Liver (tissue), 9 donors: ENCODE data around the gene IQGAP2. TPM values are rescaled to one million over a fixed set of nuclear protein-coding genes. Genes with fewer than 3 reads are reported as not detected.
A peak's percentile ranks its signal among the peaks of the same experiment; 100 is the strongest.

Experiments
- DNase-seq: peaks from one replicate; pipeline ENCODE4 v3.0.0-alpha.2; 2017; ENCODE audit warnings: low spot score
- H3K27ac ChIP-seq, 2 donors: one replicate each; pipeline ENCODE4 v1.7.0; 2013; ENCODE audit warnings: inconsistent platforms in 2 of 2, low read length in 2 of 2, control low read depth in 1 of 2, low read depth in 1 of 2, mild to moderate bottlenecking in 1 of 2
- H3K27me3 ChIP-seq, 4 donors: one replicate each; pipeline versions ENCODE4 v1.6.1 to v1.7.0; 2013; ENCODE audit warnings: low read length in 3 of 4, inconsistent platforms in 1 of 4, mild to moderate bottlenecking in 1 of 4, moderate library complexity in 1 of 4; ENCODE audit not compliant: control insufficient read depth in 4 of 4, insufficient read depth in 4 of 4
- H3K36me3 ChIP-seq, 4 donors: one replicate each; pipeline versions ENCODE4 v1.6.1 to v1.7.0; 2013; ENCODE audit warnings: low read length in 3 of 4, mild to moderate bottlenecking in 3 of 4, low read depth in 1 of 4, moderate library complexity in 1 of 4; ENCODE audit not compliant: control insufficient read depth in 4 of 4, insufficient read depth in 3 of 4
- H3K4me1 ChIP-seq, 4 donors: one replicate each; pipeline versions ENCODE4 v1.6.1 to v1.7.0; 2013; ENCODE audit warnings: low read length in 3 of 4, mild to moderate bottlenecking in 3 of 4, moderate library complexity in 1 of 4; ENCODE audit not compliant: control insufficient read depth in 4 of 4, insufficient read depth in 4 of 4
- H3K4me3 ChIP-seq, 3 donors: one replicate each; pipeline versions ENCODE4 v1.6.1 to v1.7.0; 2013; ENCODE audit warnings: low read length in 3 of 3, control low read depth in 1 of 3, low read depth in 1 of 3, mild to moderate bottlenecking in 1 of 3
- H3K9ac ChIP-seq, 2 donors: one replicate each; pipeline ENCODE4 v1.7.0; 2013; ENCODE audit warnings: low read length in 2 of 2, mild to moderate bottlenecking in 2 of 2, moderate library complexity in 2 of 2, control low read depth in 1 of 2, low read depth in 1 of 2
- H3K9me3 ChIP-seq, 4 donors: one replicate each; pipeline versions ENCODE4 v1.6.1 to v1.7.0; 2013; ENCODE audit warnings: low read length in 3 of 4; ENCODE audit not compliant: control insufficient read depth in 4 of 4
- FOXA1 ChIP-seq: IDR thresholded peaks from 2 replicates; pipeline ENCODE4 v1.6.1; 2016; ENCODE audit warnings: antibody characterized with exemption
- FOXA2 ChIP-seq: IDR thresholded peaks from 2 replicates; pipeline ENCODE4 v1.6.1; 2016; ENCODE audit warnings: antibody characterized with exemption
- HNF4A ChIP-seq, 2 donors: conservative IDR thresholded peaks; 2 replicates each; pipeline ENCODE4 v1.6.1; 2016; ENCODE audit warnings: antibody characterized with exemption in 2 of 2, mild to moderate bottlenecking in 2 of 2
- HNF4G ChIP-seq: IDR thresholded peaks from 2 replicates; pipeline ENCODE4 v1.6.1; 2016; ENCODE audit warnings: antibody characterized with exemption
- RAD21 ChIP-seq, 2 donors: IDR thresholded peaks; 2 replicates each; pipeline ENCODE4 v1.6.1; 2016; ENCODE audit warnings: antibody characterized with exemption in 2 of 2, mild to moderate bottlenecking in 2 of 2
- TAF1 ChIP-seq: conservative IDR thresholded peaks from 2 replicates; pipeline ENCODE4 v1.6.1; 2016; ENCODE audit warnings: antibody characterized with exemption, mild to moderate bottlenecking
- YY1 ChIP-seq: IDR thresholded peaks from 2 replicates; pipeline ENCODE4 v1.6.1; 2016; ENCODE audit warnings: antibody characterized with exemption, mild to moderate bottlenecking
- WGBS: extraction: QIAGEN DNeasy Blood & Tissue Kit; methylation state at CpG from one replicate; pipeline ENCODE4 v1.1.7; 2013; 5-methylcytosine and 5-hydroxymethylcytosine counted together
- polyA plus RNA-seq, 2 donors: library from polyadenylated mRNA; stranded (reverse) in 1 of 2; unstranded in 1 of 2; fragments of 200-250 nt in 1 of 2; fragments of >200 nt in 1 of 2; fragmentation: Nextera tagmentation in 1 of 2; extraction: Ambion mirVana in 1 of 2; gene quantifications; one replicate each; pipeline versions ENCODE4 v1.2.1 to v1.2.3, GENCODE V29; 2013 to 2015
- total RNA-seq, 2 donors: library from RNA; depleted of rRNA; stranded (reverse); fragments of >200 nt; gene quantifications; one replicate each; pipeline ENCODE4 v1.2.3, GENCODE V29; 2014
- TF ChIP-seq, protein P1 (sequence below): IDR thresholded peaks from 2 replicates; pipeline ENCODE4 v1.6.1; 2016; ENCODE audit warnings: antibody characterized with exemption
- TF ChIP-seq, protein P2 (sequence below): IDR thresholded peaks from 2 replicates; pipeline ENCODE4 v1.6.1; 2016; ENCODE audit warnings: antibody characterized with exemption
- TF ChIP-seq, protein P3 (sequence below): IDR thresholded peaks from 2 replicates; pipeline ENCODE4 v1.6.1; 2016; ENCODE audit warnings: antibody characterized with exemption, mild to moderate bottlenecking
- TF ChIP-seq, protein P4 (sequence below): fragments of 150-350 bp; IDR thresholded peaks from 2 replicates; pipeline ENCODE4 v1.5.1; 2017; ENCODE audit warnings: improper control_type of control experiment, low read depth, low read length; ENCODE audit not compliant: missing input control
- TF ChIP-seq, protein P5 (sequence below): IDR thresholded peaks from 2 replicates; pipeline ENCODE4 v1.6.1; 2016; ENCODE audit warnings: antibody characterized with exemption
- donor health status: healthy.
- donor health status: healthy.
- donor health status: healthy.
- donor health status: healthy.
- donor health status: healthy.

IQGAP2 gene
- total and polyA plus RNA-seq, 4 donors, result 41.5 to 205 (median 102) TPM

DNA sequence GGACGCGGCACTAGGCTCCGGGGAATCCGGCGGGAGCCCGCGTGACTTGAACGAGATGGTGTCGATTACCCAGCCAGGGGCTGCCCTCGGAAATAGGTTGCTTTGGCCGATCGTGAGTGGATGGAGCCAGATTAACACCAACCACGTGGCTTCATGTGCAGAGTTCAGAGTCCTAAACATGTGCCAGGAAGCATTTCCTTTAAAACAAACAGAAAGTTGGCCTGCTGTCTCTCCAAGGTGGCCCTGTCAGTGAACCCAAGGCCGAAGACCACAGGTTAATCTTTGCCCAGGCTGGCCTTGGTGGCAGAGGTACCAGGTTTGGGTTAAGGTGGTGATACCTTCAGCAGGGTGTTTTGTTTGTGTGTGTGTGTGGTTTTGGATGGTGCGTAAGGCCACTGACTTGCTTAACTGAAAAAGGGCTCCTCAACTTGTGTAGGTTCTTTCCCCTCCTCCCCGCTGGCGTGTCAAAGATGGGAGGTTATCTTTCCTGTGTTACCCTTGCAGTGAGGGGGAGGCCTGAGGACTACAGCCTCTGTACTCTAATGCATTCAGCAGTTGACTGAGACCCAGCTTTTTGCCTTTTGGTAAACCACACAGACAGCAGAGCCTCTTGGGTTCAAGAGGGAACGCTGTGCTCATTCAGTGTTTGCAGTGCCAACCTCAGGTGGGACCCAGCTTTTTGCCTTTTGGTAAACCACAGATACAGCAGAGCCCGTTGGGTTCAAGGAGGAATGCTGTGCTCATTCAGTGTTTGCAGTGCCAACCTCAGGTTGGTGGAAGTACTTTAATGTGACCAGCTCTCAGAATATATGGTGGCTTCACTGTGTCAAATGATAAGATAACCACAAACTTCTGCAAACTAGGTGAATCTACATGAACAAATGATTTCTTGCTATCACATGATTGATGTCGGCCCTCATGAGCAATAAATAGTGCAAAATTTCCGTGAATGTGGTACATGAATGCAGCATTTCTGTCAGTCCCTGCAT lies 1.4 kb downstream of the IQGAP2 start (continued):
- TF ChIP-seq, protein P1, sequence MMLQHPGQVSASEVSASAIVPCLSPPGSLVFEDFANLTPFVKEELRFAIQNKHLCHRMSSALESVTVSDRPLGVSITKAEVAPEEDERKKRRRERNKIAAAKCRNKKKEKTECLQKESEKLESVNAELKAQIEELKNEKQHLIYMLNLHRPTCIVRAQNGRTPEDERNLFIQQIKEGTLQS, result peak; percentile 78
- TF ChIP-seq, protein P2, sequence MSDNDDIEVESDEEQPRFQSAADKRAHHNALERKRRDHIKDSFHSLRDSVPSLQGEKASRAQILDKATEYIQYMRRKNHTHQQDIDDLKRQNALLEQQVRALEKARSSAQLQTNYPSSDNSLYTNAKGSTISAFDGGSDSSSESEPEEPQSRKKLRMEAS, result peak; percentile 99
- TF ChIP-seq FOXA1 (peak; percentile 55), HNF4G (peak; percentile 98)
- TF ChIP-seq, protein P3, sequence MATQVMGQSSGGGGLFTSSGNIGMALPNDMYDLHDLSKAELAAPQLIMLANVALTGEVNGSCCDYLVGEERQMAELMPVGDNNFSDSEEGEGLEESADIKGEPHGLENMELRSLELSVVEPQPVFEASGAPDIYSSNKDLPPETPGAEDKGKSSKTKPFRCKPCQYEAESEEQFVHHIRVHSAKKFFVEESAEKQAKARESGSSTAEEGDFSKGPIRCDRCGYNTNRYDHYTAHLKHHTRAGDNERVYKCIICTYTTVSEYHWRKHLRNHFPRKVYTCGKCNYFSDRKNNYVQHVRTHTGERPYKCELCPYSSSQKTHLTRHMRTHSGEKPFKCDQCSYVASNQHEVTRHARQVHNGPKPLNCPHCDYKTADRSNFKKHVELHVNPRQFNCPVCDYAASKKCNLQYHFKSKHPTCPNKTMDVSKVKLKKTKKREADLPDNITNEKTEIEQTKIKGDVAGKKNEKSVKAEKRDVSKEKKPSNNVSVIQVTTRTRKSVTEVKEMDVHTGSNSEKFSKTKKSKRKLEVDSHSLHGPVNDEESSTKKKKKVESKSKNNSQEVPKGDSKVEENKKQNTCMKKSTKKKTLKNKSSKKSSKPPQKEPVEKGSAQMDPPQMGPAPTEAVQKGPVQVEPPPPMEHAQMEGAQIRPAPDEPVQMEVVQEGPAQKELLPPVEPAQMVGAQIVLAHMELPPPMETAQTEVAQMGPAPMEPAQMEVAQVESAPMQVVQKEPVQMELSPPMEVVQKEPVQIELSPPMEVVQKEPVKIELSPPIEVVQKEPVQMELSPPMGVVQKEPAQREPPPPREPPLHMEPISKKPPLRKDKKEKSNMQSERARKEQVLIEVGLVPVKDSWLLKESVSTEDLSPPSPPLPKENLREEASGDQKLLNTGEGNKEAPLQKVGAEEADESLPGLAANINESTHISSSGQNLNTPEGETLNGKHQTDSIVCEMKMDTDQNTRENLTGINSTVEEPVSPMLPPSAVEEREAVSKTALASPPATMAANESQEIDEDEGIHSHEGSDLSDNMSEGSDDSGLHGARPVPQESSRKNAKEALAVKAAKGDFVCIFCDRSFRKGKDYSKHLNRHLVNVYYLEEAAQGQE, result peak; percentile 75

DNA sequence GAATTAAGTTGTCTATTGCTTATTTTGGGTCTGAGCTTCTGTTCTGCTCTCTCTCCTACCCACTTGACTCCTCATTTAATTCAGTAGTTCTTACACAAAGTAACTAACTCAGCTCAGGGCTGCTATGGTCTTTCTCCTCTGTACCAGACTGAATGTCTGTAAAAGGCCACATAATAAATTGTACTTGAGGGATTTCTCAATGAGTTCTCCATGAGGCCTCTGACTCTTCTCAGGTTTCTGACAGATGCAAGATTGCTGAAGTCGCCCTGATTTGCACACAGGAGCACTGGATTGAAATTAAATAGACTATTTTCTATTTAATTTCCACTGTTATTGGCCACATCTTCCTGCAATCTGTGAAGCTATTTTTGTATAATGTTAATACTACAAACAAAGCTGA lies 2.9 kb downstream of the IQGAP2 start:
- 19% methylated on average over 1 of the region's 1 CpG for WGBS
- DNase-seq, result no peak
- Histone ChIP-seq H3K4me1 (peaks cover 6 to 53% (median 38%) of the 10 kb centered on the region in 4 donors), H3K36me3 (no peaks in the 10 kb centered on the region), H3K27me3 (no peaks in the 10 kb centered on the region), H3K4me3 (no peak overlapping the region), H3K9ac (peak overlapping the region in 1 of 2 donors; percentile 29), H3K9me3 (no peaks in the 10 kb centered on the region), H3K27ac (peak overlapping the region; percentile 20 to 95)
- TF ChIP-seq HNF4G, result no peak
- TF ChIP-seq TAF1, result no peak
- no peak for TF ChIP-seq RAD21 (IDR thresholded peaks at IDR 0.05)
- TF ChIP-seq, protein P4, sequence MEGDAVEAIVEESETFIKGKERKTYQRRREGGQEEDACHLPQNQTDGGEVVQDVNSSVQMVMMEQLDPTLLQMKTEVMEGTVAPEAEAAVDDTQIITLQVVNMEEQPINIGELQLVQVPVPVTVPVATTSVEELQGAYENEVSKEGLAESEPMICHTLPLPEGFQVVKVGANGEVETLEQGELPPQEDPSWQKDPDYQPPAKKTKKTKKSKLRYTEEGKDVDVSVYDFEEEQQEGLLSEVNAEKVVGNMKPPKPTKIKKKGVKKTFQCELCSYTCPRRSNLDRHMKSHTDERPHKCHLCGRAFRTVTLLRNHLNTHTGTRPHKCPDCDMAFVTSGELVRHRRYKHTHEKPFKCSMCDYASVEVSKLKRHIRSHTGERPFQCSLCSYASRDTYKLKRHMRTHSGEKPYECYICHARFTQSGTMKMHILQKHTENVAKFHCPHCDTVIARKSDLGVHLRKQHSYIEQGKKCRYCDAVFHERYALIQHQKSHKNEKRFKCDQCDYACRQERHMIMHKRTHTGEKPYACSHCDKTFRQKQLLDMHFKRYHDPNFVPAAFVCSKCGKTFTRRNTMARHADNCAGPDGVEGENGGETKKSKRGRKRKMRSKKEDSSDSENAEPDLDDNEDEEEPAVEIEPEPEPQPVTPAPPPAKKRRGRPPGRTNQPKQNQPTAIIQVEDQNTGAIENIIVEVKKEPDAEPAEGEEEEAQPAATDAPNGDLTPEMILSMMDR, result no peak
- TF ChIP-seq, protein P5, sequence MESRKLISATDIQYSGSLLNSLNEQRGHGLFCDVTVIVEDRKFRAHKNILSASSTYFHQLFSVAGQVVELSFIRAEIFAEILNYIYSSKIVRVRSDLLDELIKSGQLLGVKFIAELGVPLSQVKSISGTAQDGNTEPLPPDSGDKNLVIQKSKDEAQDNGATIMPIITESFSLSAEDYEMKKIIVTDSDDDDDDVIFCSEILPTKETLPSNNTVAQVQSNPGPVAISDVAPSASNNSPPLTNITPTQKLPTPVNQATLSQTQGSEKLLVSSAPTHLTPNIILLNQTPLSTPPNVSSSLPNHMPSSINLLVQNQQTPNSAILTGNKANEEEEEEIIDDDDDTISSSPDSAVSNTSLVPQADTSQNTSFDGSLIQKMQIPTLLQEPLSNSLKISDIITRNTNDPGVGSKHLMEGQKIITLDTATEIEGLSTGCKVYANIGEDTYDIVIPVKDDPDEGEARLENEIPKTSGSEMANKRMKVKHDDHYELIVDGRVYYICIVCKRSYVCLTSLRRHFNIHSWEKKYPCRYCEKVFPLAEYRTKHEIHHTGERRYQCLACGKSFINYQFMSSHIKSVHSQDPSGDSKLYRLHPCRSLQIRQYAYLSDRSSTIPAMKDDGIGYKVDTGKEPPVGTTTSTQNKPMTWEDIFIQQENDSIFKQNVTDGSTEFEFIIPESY, result no peak
- TF ChIP-seq HNF4A (conservative IDR thresholded peaks at IDR 0.05), result no peak
- no peak for TF ChIP-seq YY1
- TF ChIP-seq, protein P2, result no peak
- no peak for TF ChIP-seq FOXA2
